Peyer's patch (tissue), 4 donors: Measurements from ENCODE around the gene NEK5. TPM values are rescaled to one million over a fixed set of nuclear protein-coding genes. Genes with fewer than 3 reads are reported as not detected.
A peak's percentile ranks its signal among the peaks of the same experiment; 100 is the strongest.

Experiments used
- DNase-seq, 3 donors: peaks; one replicate each; pipeline ENCODE4 v3.0.0-alpha.2; 2017 to 2019
- H3K27ac ChIP-seq, 4 donors: fragments of 200-600 bp; sonication (generic); one replicate each; pipeline ENCODE4 v1.5.1; 2016 to 2019
- H3K27me3 ChIP-seq, 2 donors: fragments of 200-600 bp; sonication (generic); one replicate each; pipeline ENCODE4 v1.5.1; 2019
- H3K36me3 ChIP-seq, 3 donors: fragments of 200-600 bp; sonication (generic); one replicate each; pipeline ENCODE4 v1.5.1; 2016 to 2019
- H3K4me1 ChIP-seq, 4 donors: fragments of 200-600 bp; sonication (generic); one replicate each; pipeline ENCODE4 v1.5.1; 2016 to 2019
- H3K4me3 ChIP-seq, 4 donors: fragments of 200-600 bp; sonication (generic); 1 replicate in 3 of 4; 2 replicates in 1 of 4; pipeline ENCODE4 v1.5.1; 2016 to 2019; ENCODE audit warnings: mild to moderate bottlenecking in 1 of 4
- H3K9me3 ChIP-seq, 4 donors: fragments of 200-600 bp; sonication (generic); one replicate each; pipeline ENCODE4 v1.5.1; 2016 to 2019; ENCODE audit warnings: mild to moderate bottlenecking in 1 of 4
- CTCF ChIP-seq, 6 experiments: fragments of 450-650 bp in 4 of 6; fragments of 200-600 bp in 2 of 6; sonication (generic) in 1 of 6; IDR thresholded peaks; one replicate each; pipeline ENCODE4 v1.5.1; 2017 to 2019; ENCODE audit warnings: antibody characterized with exemption in 6 of 6, mild to moderate bottlenecking in 3 of 6, moderate library complexity in 1 of 6
- POLR2A ChIP-seq, 2 donors: fragments of 450-650 bp; IDR thresholded peaks; one replicate each; pipeline ENCODE4 v1.5.1; 2017; ENCODE audit warnings: antibody characterized with exemption in 2 of 2, mild to moderate bottlenecking in 2 of 2, moderate library complexity in 2 of 2
- total RNA-seq, 4 donors: library from RNA; depleted of rRNA; stranded (reverse); fragments of >200 nt; gene quantifications; one replicate each; pipeline ENCODE4 v1.1.0, GENCODE V29; 2016

Gene NEK5
- total RNA-seq, 4 donors from 2014 or later = 0.27 TPM; not detected in 3

GRCh38 chr13:52127783-52128702 is 830 bp downstream of the NEK5 start:
- DNase-seq = peak in 2 of 3 donors; percentile 36 to 81
- Histone ChIP-seq H3K27ac (peak overlapping the region in 1 of 4 donors; percentile 21), H3K4me1 (peaks cover 0 to 14% (median 5%) of the 10 kb centered on the region in 4 donors)

GRCh38 chr13:52127378-52127777 is 1.5 kb downstream of the NEK5 start:
- H3K4me1 ChIP-seq = peaks cover 0 to 14% (median 5%) of the 10 kb centered on the region in 4 donors
- no peak overlapping the region for H3K27ac ChIP-seq
- DNase-seq = no peak
- H3K4me3 ChIP-seq = no peak overlapping the region
- H3K9me3 ChIP-seq = no peaks in the 10 kb centered on the region
- no peaks in the 10 kb centered on the region for H3K27me3 ChIP-seq
- no peak for TF ChIP-seq CTCF (IDR thresholded peaks at IDR 0.05)
- no peak for TF ChIP-seq POLR2A (IDR thresholded peaks at IDR 0.05)
- peaks cover 0 to 18% (median 0%) of the 10 kb centered on the region in 3 donors for H3K36me3 ChIP-seq

More at GRCh38 chr13:52127783-52128702, 830 bp downstream of the NEK5 start:
- Histone ChIP-seq H3K27me3 (no peaks in the 10 kb centered on the region), H3K9me3 (no peaks in the 10 kb centered on the region), H3K4me3 (peak overlapping the region; percentile 46 to 83 (median 59)), H3K36me3 (peaks cover 0 to 25% (median 0%) of the 10 kb centered on the region in 3 donors)
- TF ChIP-seq CTCF (IDR thresholded peaks at IDR 0.05) = peak; percentile 51 to 88 (median 78)
- no peak for TF ChIP-seq POLR2A (IDR thresholded peaks at IDR 0.05)

- peaks cover 0 to under 1% (median 0%) of the 10 kb centered on the region in 3 donors for H3K36me3 ChIP-seq
- no peak overlapping the region for H3K4me3 ChIP-seq
- no peaks in the 10 kb centered on the region for H3K27me3 ChIP-seq
- no peak for TF ChIP-seq POLR2A (IDR thresholded peaks at IDR 0.05)
- no peak for TF ChIP-seq CTCF (IDR thresholded peaks at IDR 0.05)
- peaks cover 0 to 14% (median 5%) of the 10 kb centered on the region in 4 donors for H3K4me1 ChIP-seq
- no peak overlapping the region for H3K27ac ChIP-seq
- no peak for DNase-seq
- no peaks in the 10 kb centered on the region for H3K9me3 ChIP-seq
These were observed 3.3 kb downstream of the NEK5 start for GRCh38 chr13:52125547-52125946.

GRCh38 chr13:52118595-52118994 is 10.3 kb downstream of the NEK5 start:
- H3K4me3 ChIP-seq = no peak overlapping the region
- H3K9me3 ChIP-seq = no peaks in the 10 kb centered on the region
- no peak for TF ChIP-seq POLR2A (IDR thresholded peaks at IDR 0.05)
- no peak for TF ChIP-seq CTCF (IDR thresholded peaks at IDR 0.05)
- DNase-seq = no peak
- no peaks in the 10 kb centered on the region for H3K36me3 ChIP-seq
- H3K4me1 ChIP-seq = no peaks in the 10 kb centered on the region
- H3K27me3 ChIP-seq = no peaks in the 10 kb centered on the region
- no peak overlapping the region for H3K27ac ChIP-seq

- no peaks in the 10 kb centered on the region for H3K9me3 ChIP-seq
- no peaks in the 10 kb centered on the region for H3K27me3 ChIP-seq
- DNase-seq = no peak
- H3K36me3 ChIP-seq = no peaks in the 10 kb centered on the region
- no peaks in the 10 kb centered on the region for H3K4me1 ChIP-seq
- no peak overlapping the region for H3K4me3 ChIP-seq
- H3K27ac ChIP-seq = no peak overlapping the region
- no peak for TF ChIP-seq CTCF (IDR thresholded peaks at IDR 0.05)
- no peak for TF ChIP-seq POLR2A (IDR thresholded peaks at IDR 0.05)
These were observed 10.8 kb downstream of the NEK5 start for GRCh38 chr13:52118095-52118494.
